Measurements from ENCODE around the gene CNMD.

- TF ChIP-seq CTCF (conservative IDR thresholded peaks at IDR 0.05; ENCODE audit: low read length) (no peak), EZH2phosphoT487 (IDR thresholded peaks at IDR 0.05; ENCODE audit: borderline replicate concordance, low read depth, low read length) (no peak)
Observed at GRCh38 chr13:52785739-52786138, 46.1 kb upstream of the CNMD start.
